Measurements from ENCODE around the gene DGKB. TPM values are rescaled to one million over a fixed set of nuclear protein-coding genes. Genes with fewer than 3 reads are reported as not detected.

Gene DGKB
- polyA plus RNA-seq, 2 of the 4 experiments (the other 2 are of a cell fraction) = 0.01 TPM; not detected in 1

DNA sequence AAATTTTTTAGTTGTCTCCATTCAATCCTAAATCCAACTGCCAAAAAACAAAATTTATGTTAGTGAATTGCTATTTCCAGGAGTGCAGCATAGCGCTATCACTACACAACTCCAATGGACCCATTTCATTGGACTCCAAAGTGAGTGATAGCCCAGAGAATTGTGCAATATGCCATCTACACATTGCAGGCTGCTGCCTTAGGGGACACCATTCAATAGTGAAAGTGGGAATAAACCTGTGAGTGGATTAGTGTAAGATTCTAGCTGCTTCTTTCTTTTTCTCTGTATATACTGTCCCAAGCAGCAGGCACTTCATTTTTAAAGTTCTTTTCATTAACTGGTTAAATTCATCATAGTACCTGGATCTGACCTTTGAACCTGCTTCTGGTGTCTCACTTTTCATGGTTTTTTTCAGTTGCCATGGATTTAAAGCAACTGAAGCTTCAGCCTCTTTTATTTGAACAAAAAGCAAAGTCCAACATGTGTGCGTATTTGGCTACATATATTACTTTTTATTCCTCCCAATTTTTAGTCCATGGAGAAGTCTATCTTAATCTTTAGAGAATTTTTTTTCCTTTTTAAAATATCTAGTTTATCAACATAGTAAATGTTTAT, 97.3 kb downstream of the DGKB start:
- no peak for FAIRE-seq
- ATAC-seq = no peak
- DNase-seq (ENCODE audit: low read depth in 1 of 2, low spot score in 1 of 2) = no peak
- no peak for TF ChIP-seq HOXB5 (CRISPR knock-in tag; IDR thresholded peaks at IDR 0.05)
- TF ChIP-seq TP53 (CRISPR knock-in tag; IDR thresholded peaks at IDR 0.05) = no peak
- TF ChIP-seq MAZ (IDR thresholded peaks at IDR 0.05; ENCODE audit: borderline replicate concordance, low read depth, low read length) = no peak
- TF ChIP-seq GATA3 (IDR thresholded peaks at IDR 0.05; ENCODE audit: borderline replicate concordance) = no peak
- TF ChIP-seq POLR2AphosphoS2 (conservative IDR thresholded peaks at IDR 0.05; ENCODE audit: low read length) = no peak
- no peak for TF ChIP-seq EP300 (IDR thresholded peaks at IDR 0.05)
- Histone ChIP-seq H3K4me1 (no peaks in the 10 kb centered on the region), H3K27ac (no peak overlapping the region), H3K4me2 (no peak overlapping the region), H3K4me3 (no peak overlapping the region), H3K9me3 (no peaks in the 10 kb centered on the region)
- ChIA-PET CTCF (no interaction called here), POLR2A (no interaction called here)
- WGBS (ENCODE audit: missing lambda C conversion rate) = 49% methylated on average over 2 of the region's 2 CpGs

DNA sequence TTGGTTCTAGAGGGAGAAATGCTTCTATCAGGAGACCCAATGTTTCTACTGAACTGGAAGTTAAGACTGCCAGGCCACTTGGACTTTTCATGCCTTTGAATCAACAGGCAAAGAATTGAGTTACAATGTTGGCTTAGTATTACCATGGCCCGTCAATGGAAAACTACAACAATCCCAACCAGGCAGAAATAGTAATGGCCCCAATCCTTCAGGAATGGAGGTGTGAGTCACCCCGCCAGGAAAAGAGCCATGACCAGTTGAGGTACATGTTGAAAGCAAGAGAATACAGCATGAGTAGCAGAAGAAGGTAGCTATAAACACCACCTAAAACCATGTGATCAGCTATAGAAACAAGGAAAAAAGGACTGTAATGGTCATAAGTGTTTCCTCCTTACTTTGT, 101.9 kb downstream of the DGKB start:
- no peaks in the 10 kb centered on the region for H3K9me3 ChIP-seq
- no peaks in the 10 kb centered on the region for H3K4me1 ChIP-seq
- WGBS (ENCODE audit: missing lambda C conversion rate) = 64% methylated on average over 2 of the region's 2 CpGs
- no peak overlapping the region for H3K27ac ChIP-seq
- no peak for ATAC-seq
- CTCF ChIA-PET = no interaction called here
- no peak for DNase-seq (ENCODE audit: low read depth in 1 of 2, low spot score in 1 of 2)
- POLR2A ChIA-PET = no interaction called here
- FAIRE-seq = no peak
- no peak overlapping the region for H3K4me2 ChIP-seq
- H3K4me3 ChIP-seq = no peak overlapping the region
- TF ChIP-seq GATA3 (IDR thresholded peaks at IDR 0.05; ENCODE audit: borderline replicate concordance) (no peak), CTCF (IDR thresholded peaks at IDR 0.05) (no peak), NPAS2 (CRISPR knock-in tag; IDR thresholded peaks at IDR 0.05; ENCODE audit: borderline replicate concordance) (no peak), JUNB (IDR thresholded peaks at IDR 0.05) (no peak), MYC (IDR thresholded peaks at IDR 0.05; ENCODE audit: borderline replicate concordance, low read length) (no peak), POLR2AphosphoS2 (conservative IDR thresholded peaks at IDR 0.05; ENCODE audit: low read length) (no peak), RCOR1 (IDR thresholded peaks at IDR 0.05; ENCODE audit: low read depth, low read length) (no peak), CEBPB (IDR thresholded peaks at IDR 0.05) (no peak), HDAC2 (IDR thresholded peaks at IDR 0.05) (no peak), REST (IDR thresholded peaks at IDR 0.05) (no peak), ZSCAN20 (CRISPR knock-in tag; IDR thresholded peaks at IDR 0.05) (no peak), RARB (CRISPR knock-in tag; IDR thresholded peaks at IDR 0.05) (no peak)

DNA sequence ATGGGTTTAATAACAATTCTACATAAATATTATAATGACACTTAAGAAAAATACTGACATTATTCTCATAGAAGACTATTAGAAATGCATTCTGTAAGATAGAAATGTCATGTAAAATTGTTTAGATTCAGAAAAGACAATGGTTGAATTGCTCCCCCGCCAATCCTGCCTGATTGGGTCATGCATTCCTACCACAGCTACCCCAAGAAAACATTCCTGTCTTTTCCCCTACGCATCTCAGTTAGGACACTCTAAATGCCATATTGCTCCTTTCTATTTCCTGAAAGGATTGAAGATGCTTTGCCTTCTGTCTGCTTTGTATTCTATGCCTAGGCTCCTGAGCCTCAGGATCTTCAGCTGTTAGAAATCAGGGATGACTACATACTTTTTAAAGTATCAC, 109.4 kb downstream of the DGKB start:
- Histone ChIP-seq H3K4me1 (no peaks in the 10 kb centered on the region), H3K4me3 (no peak overlapping the region), H3K27ac (no peak overlapping the region), H3K9me3 (no peaks in the 10 kb centered on the region), H3K4me2 (no peak overlapping the region)
- ATAC-seq (no peak), FAIRE-seq (no peak), DNase-seq (ENCODE audit: low read depth in 1 of 2, low spot score in 1 of 2) (no peak)
- 14% methylated on average over 2 of the region's 2 CpGs for WGBS (ENCODE audit: missing lambda C conversion rate)
- CTCF ChIA-PET = no interaction called here
- TF ChIP-seq KDM5A (IDR thresholded peaks at IDR 0.05) (no peak), EHF (CRISPR knock-in tag; IDR thresholded peaks at IDR 0.05) (no peak), TFCP2L1 (CRISPR knock-in tag; IDR thresholded peaks at IDR 0.05) (no peak), GATA3 (IDR thresholded peaks at IDR 0.05; ENCODE audit: borderline replicate concordance) (no peak), HOXA7 (CRISPR knock-in tag; IDR thresholded peaks at IDR 0.05) (no peak), FOXS1 (CRISPR knock-in tag; IDR thresholded peaks at IDR 0.05) (no peak), JUNB (IDR thresholded peaks at IDR 0.05) (no peak), PBX3 (IDR thresholded peaks at IDR 0.05) (no peak), ZNF302 (CRISPR knock-in tag; IDR thresholded peaks at IDR 0.05) (no peak), HOXB5 (CRISPR knock-in tag; IDR thresholded peaks at IDR 0.05) (no peak), HDAC2 (IDR thresholded peaks at IDR 0.05) (no peak), CHD4 (IDR thresholded peaks at IDR 0.05; ENCODE audit: borderline replicate concordance) (no peak), ZC3H11A (IDR thresholded peaks at IDR 0.05) (no peak), KDM1A (IDR thresholded peaks at IDR 0.05; ENCODE audit: low read depth) (no peak), ELK1 (IDR thresholded peaks at IDR 0.05; ENCODE audit: low read depth, low read length) (no peak)
- TF ChIP-seq, protein P1, sequence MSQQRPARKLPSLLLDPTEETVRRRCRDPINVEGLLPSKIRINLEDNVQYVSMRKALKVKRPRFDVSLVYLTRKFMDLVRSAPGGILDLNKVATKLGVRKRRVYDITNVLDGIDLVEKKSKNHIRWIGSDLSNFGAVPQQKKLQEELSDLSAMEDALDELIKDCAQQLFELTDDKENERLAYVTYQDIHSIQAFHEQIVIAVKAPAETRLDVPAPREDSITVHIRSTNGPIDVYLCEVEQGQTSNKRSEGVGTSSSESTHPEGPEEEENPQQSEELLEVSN (IDR thresholded peaks at IDR 0.05; ENCODE audit: borderline replicate concordance, low read depth) = no peak
- POLR2A ChIA-PET = no interaction called here

Data from A549 (cell line).